K562 (cell line): ENCODE measurements around the gene SLC1A2.

Experiments used
- BRCA1 ChIP-seq, 2 experiments: fragments of 450-650 bp in 1 of 2; sonication (generic) in 1 of 2; formaldehyde crosslinking in 1 of 2; IDR thresholded peaks; 2 replicates each; pipeline versions ENCODE4 v1.5.0 to v1.6.1; 2017 to 2020; ENCODE audit warnings: mild to moderate bottlenecking in 1 of 2, missing genetic modification reagents in 1 of 2
- EZH2 ChIP-seq: IDR thresholded peaks from 2 replicates; pipeline ENCODE4 v1.6.1; 2012; ENCODE audit warnings: low read depth, mild to moderate bottlenecking, inconsistent platforms, low read length, borderline replicate concordance
- JUN ChIP-seq, 2 experiments: sonication (generic) in 1 of 2; formaldehyde crosslinking in 1 of 2; IDR thresholded peaks; 2 replicates each; pipeline versions ENCODE4 v1.6.1 to v1.8.0; 2012 to 2022; ENCODE audit warnings: borderline replicate concordance in 2 of 2, mild to moderate bottlenecking in 2 of 2, improper control_type of control experiment in 1 of 2, low read depth in 1 of 2, low read length in 1 of 2, missing genetic modification reagents in 1 of 2
- POLR2A ChIP-seq: fragments of 450-650 bp; conservative IDR thresholded peaks from 2 replicates; pipeline ENCODE4 v1.6.1; 2016
- SMAD3 ChIP-seq: fragments of 450-650 bp; formaldehyde crosslinking; conservative IDR thresholded peaks from 2 replicates; pipeline ENCODE4 v1.4.0; 2020; ENCODE audit warnings: mild to moderate bottlenecking
- ZKSCAN8 ChIP-seq: fragments of 200-800 bp; sonication (Bioruptor generic); IDR thresholded peaks from 2 replicates; pipeline ENCODE4 v1.6.1; 2016; ENCODE audit warnings: missing genetic modification characterization, missing compliant biosample characterization
- TF ChIP-seq, protein P1 (sequence below), 3 experiments: IDR thresholded peaks in 2 of 3; conservative IDR thresholded peaks in 1 of 3; 2 replicates each; pipeline ENCODE4 v1.5.1; 2011 to 2012; ENCODE audit warnings: low read length in 3 of 3, mild to moderate bottlenecking in 3 of 3, control low read depth in 2 of 3, improper control_type of control experiment in 1 of 3, inconsistent platforms in 1 of 3, low read depth in 1 of 3, mixed read lengths in 1 of 3, moderate library complexity in 1 of 3; ENCODE audit not compliant: insufficient read depth in 2 of 3
- TF ChIP-seq, protein P2 (sequence below): sonication (generic); formaldehyde crosslinking; IDR thresholded peaks from 2 replicates; pipeline ENCODE4 v1.4.0; 2020; ENCODE audit warnings: mild to moderate bottlenecking, missing genetic modification reagents

DNA sequence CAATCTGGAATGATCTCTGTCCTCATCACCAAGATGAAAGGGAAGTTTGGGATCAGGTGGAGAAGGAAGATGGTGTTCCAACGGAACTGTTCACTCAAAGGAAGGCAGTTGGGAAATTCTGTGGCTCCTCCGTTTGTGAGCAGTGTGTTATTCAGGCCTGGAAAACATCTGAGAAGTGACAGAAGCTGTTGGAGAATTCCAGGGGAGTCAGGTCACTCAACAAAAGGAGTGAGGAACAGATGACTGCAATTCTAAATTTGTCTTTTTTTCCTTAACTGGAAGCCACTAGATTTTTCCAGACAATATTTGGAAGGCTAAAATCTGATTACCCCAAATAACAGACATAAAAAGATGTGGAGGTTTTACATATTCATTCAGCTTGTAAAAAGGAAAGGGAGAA is 172.6 kb downstream of the SLC1A2 start:
- no peak for TF ChIP-seq SMAD3 (CRISPR knock-in tag)
- TF ChIP-seq BRCA1 (IDR thresholded peaks at IDR 0.05) = no peak
- no peak for TF ChIP-seq BRCA1 (CRISPR knock-in tag; IDR thresholded peaks at IDR 0.05)
- TF ChIP-seq ZKSCAN8 (CRISPR knock-in tag) = no peak
- TF ChIP-seq EZH2 = no peak
- TF ChIP-seq JUN (IDR thresholded peaks at IDR 0.05; ENCODE audit: borderline replicate concordance, low read depth, low read length) = no peak
- no peak for TF ChIP-seq JUN (CRISPR knock-in tag; IDR thresholded peaks at IDR 0.05; ENCODE audit: borderline replicate concordance)
- no peak for TF ChIP-seq POLR2A
- TF ChIP-seq, protein P1, sequence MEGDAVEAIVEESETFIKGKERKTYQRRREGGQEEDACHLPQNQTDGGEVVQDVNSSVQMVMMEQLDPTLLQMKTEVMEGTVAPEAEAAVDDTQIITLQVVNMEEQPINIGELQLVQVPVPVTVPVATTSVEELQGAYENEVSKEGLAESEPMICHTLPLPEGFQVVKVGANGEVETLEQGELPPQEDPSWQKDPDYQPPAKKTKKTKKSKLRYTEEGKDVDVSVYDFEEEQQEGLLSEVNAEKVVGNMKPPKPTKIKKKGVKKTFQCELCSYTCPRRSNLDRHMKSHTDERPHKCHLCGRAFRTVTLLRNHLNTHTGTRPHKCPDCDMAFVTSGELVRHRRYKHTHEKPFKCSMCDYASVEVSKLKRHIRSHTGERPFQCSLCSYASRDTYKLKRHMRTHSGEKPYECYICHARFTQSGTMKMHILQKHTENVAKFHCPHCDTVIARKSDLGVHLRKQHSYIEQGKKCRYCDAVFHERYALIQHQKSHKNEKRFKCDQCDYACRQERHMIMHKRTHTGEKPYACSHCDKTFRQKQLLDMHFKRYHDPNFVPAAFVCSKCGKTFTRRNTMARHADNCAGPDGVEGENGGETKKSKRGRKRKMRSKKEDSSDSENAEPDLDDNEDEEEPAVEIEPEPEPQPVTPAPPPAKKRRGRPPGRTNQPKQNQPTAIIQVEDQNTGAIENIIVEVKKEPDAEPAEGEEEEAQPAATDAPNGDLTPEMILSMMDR (IDR thresholded peaks at IDR 0.05 in 2 of 3, conservative IDR thresholded peaks at IDR 0.05 in 1 of 3; ENCODE audit: insufficient read depth in 2 of 3, low read depth in 1 of 3, low read length in 3 of 3) = no peak
- TF ChIP-seq, protein P2, sequence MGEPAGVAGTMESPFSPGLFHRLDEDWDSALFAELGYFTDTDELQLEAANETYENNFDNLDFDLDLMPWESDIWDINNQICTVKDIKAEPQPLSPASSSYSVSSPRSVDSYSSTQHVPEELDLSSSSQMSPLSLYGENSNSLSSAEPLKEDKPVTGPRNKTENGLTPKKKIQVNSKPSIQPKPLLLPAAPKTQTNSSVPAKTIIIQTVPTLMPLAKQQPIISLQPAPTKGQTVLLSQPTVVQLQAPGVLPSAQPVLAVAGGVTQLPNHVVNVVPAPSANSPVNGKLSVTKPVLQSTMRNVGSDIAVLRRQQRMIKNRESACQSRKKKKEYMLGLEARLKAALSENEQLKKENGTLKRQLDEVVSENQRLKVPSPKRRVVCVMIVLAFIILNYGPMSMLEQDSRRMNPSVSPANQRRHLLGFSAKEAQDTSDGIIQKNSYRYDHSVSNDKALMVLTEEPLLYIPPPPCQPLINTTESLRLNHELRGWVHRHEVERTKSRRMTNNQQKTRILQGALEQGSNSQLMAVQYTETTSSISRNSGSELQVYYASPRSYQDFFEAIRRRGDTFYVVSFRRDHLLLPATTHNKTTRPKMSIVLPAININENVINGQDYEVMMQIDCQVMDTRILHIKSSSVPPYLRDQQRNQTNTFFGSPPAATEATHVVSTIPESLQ (CRISPR knock-in tag) = no peak
